Stimulated activated naive CD4-positive, alpha-beta T cell treated with Interleukin-2 at 50 U/mL for 16 hours (primary cell): ENCODE measurements around the gene CUEDC1.
"Not testable (repeated sequence)": the region's sequence is repeated elsewhere in the genome, so short reads cannot be mapped to it uniquely, and the experiment has no call there.

Source experiments
- DNase-seq: peaks from one replicate; lab custom pipeline; 2025; lab: John Stamatoyannopoulos, UW

CUEDC1 gene

GRCh38 chr17:57985675-57985974, 30.4 kb upstream of the CUEDC1 start:
- DNase-seq, result no peak

DNA sequence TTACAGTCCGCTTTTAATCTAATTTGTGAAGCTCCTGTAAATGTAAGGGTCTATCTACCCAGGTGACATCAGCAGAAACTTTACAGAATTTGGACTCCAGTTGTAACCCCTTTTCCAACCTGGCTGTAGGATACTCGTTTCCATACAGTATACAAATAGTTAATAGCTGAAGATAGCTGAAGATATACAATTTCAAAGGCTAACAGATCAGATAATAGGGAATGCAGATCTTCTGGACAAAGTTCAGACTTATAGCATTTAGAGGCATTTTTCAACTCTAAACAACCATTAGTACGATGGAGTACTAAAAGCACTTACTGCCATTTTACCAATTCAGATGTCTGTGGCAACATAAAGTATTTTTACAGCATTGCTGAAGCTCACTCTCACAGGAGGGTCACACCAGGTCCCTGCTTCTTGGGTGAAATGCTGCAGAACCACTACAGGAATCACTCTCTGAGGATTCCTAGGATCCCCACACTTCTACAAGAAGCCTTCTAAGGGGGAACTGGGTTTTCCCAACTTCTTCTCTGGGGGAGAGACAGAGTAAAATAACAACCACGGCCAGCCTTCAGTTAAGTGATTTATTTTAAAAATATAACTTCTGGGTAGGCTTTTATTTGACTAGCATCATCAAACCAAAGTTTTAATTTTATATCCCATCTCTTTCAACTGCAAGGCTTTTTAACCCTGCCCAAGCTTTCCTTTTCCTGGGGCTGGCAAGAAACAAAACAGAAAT, 29.9 kb upstream of the CUEDC1 start:
- no peak for DNase-seq

DNA sequence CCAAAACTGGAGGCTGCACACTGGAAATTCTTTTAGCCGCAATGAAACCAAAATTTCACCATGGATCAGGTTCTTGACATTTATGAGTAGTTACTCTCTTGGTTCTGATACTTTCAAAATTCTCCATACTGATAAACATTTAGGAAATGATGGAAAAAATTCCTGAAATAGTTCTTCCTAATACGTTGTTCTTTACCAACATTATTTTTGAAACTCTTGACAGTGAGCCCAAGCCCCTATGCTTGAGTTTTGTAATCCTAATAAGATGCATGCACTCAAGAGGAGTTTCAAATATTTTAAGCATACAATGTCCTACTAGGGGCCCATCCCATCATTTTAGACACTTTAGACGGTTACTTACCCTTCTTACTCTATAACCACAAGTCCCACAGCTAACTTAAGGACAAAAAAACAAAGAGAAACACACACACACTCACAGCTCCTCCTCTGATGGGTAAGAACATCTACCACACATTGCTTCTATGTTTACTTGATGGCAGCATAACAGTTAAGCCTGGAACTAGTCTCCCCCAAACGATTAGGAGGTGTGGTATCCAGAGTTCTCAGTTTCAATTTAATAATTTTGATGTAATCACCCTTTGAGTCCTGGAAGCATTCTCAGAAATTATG, 29.2 kb upstream of the CUEDC1 start:
- DNase-seq, result no peak

- DNase-seq, result no peak
Observed at GRCh38 chr17:57983446-57983845, 28.2 kb upstream of the CUEDC1 start.

DNA sequence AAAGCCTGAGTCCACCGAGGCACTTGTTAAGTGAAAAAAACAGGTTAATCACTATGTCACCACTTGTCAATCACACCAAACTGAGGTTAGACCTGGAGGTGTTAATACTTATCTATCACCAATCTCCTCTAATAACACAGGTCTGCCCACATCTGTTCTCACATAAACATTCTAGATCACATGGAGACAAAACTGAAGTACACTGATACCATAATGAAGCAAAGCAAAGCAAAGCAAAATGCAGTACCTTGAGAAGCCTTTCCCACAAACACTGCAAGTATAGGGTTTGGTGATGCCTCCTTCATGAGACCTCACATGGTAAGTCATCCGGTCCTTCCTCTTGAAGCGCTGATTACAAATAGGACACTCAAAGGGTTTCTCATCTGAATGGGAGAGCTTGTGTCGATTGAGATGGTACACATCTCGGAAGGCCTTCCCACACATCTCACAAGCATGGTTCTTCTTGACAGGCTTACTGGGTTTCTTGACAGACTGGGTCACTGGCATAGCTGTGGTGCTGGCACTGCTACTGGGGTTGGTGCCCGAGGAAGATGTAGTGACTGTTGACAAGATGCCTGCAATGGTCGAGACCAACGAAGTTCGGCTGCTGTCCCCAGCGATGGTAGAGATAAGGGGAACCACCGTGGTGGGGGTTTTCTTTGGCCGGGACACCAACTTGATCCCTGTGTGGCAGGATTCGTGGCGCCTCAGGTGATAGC, 27.4 kb upstream of the CUEDC1 start:
- no peak for DNase-seq

- no peak for DNase-seq
Observed at GRCh38 chr17:57980522-57980921, 25.3 kb upstream of the CUEDC1 start.

- DNase-seq, result no peak
Observed at GRCh38 chr17:57979076-57979475, 23.9 kb upstream of the CUEDC1 start.

DNA sequence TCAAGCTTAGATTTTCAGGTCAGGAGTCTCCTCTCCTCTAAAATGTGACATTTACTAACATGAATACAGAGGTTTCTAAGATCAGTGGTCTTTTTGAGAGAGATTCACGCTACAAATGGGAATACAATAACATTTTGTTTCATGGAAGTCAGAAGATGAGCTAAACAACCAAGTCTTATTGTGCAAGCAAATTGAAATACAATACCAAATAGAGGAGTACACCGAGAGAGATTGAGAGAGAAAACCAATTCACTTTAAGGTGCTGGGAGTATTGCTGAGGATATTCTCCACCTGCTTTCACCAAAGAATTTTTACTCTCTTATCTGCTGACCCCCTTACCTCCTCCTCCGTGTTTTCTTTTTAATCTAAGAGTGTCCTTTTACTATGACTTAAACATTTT, 21.4 kb upstream of the CUEDC1 start:
- no peak for DNase-seq

DNA sequence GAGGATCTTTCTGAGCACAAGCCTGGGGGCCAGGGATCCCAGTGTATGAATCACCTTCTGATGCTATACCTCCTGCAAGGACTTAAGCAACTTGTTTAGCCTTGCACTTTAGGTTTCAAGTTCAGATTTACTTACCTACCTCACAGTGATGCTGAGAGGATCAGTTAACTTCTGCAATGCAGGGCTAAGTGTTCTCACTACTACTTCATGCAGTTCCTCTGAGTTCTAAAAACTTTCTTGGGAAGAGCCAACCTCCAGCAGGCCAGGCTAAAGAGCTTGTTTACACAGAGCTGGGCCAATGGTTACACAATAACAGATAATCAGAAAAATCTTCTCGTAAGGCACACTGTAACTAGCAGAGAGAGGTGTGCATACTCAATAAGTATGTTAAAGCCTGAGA, 19.8 kb upstream of the CUEDC1 start:
- DNase-seq, result no peak

GRCh38 chr17:57974053-57974824, 19.0 kb upstream of the CUEDC1 start:
- DNase-seq, result not testable (repeated sequence)

DNA sequence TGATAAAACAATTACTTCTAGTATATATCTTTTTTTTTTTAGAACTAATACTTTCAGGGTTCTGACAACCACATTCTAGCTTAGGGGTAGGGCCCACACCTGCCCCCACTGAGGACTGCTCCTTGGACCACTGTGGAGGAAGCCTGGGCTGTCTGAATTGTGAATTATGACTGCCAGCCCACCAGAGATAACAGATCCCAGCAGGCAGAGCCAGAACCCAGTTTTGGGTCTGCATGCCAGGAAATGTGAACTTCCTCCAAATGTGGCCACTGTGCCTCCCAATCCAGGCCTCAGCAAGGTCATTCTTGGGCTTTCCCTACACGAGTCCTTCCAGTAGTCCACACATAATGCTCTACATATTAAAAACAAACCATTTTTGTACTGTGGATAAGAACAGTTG, 16.9 kb upstream of the CUEDC1 start:
- DNase-seq, result no peak

- no peak for DNase-seq
Observed at GRCh38 chr17:57971572-57971971, 16.4 kb upstream of the CUEDC1 start.

DNA sequence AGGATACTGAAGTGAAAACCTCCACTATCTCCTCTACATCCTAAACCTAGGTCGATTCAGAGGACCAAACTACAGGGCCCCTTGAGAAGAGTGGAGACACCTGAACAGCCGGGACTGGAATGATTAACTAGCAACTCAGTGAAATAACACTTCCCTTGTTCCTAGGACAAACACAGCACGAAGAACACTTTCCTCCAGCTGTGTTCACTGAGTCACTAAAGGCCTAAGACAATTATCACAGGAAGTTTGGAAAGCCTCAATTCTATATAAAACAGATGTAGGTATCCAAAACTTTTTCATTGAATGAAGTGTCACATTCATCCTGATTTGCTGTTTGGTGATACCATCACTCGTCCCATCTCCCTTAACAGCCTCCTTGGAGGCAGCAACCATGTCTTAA, 15.5 kb upstream of the CUEDC1 start:
- DNase-seq, result no peak

GRCh38 chr17:57968456-57968855, 13.2 kb upstream of the CUEDC1 start:
- no peak for DNase-seq

GRCh38 chr17:57966875-57967274, 11.7 kb upstream of the CUEDC1 start:
- no peak for DNase-seq

- no peak for DNase-seq
Observed at GRCh38 chr17:57966246-57966645, 11.0 kb upstream of the CUEDC1 start.

- no peak for DNase-seq
Observed at GRCh38 chr17:57965521-57966160, 10.4 kb upstream of the CUEDC1 start.

DNA sequence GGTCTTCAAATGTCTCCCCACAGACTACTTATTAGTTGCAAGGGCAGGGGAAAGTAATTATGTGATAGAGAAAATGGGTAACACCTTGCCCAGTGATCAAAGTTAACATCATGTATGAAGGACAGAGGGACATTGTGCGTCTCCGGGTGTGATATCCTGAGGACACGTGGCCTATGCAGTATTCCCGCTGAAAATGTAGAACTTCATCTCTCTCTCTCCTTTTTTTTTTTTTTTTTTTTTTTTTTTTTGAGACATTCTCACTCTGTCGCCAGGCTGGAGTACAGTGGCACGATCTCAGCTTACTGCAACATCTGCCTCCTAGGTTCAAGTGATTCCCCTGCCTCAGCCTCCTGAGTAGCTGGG, 7.9 kb upstream of the CUEDC1 start:
- DNase-seq, result no peak

GRCh38 chr17:57962279-57963148, 7.3 kb upstream of the CUEDC1 start:
- no peak for DNase-seq

- no peak for DNase-seq
Observed at GRCh38 chr17:57959929-57960328, 4.7 kb upstream of the CUEDC1 start.

- DNase-seq, result not testable (repeated sequence)
Observed at GRCh38 chr17:57958391-57958790, 3.2 kb upstream of the CUEDC1 start.
